ENCODE measurements around the gene MYMK.
A peak's percentile ranks its signal among the peaks of the same experiment; 100 is the strongest.

MYMK gene

DNA sequence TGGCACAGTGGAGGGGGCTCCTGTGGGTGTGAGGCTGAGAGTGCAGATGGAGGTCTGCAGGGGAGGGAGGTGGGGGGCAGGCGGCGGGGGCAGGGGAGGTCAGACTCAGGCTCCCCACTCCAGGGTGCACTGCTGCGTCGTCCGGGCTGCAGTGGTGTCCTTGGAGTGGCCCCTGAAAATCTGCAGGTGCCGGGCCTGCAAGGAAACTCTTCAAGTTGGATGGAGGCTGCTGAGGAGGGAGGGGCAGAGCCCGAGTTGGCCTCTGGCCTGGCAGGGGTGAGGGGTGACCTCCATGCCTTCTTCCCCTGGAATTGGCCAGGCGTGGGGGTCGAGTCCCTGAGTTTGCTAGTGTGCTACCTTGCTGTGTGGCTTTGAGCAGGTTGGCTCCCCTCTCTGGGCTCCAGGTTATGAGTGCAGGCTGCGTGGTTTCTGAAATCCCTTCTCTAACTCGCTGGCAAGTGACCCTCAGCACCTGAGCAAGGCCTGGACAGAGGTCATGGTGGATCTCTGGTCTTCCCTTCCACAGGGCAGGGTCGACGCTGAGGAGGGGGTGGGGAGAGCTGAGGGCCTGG, 10.6 kb upstream of the MYMK start:
- Mint-ChIP-seq H3K4me1 (peaks cover 61% of the 10 kb centered on the region), H3K27ac (no peak overlapping the region), H3K9me3 (no peaks in the 10 kb centered on the region), H3K27me3 (ENCODE audit: low read depth, poor library complexity) (peaks cover 3% of the 10 kb centered on the region), H3K36me3 (ENCODE audit: low read depth) (no peaks in the 10 kb centered on the region), H3K4me3 (peak overlapping the region; percentile 34)
- no peak for DNase-seq
- TF ChIP-seq CTCF (IDR thresholded peaks at IDR 0.05): no peak

DNA sequence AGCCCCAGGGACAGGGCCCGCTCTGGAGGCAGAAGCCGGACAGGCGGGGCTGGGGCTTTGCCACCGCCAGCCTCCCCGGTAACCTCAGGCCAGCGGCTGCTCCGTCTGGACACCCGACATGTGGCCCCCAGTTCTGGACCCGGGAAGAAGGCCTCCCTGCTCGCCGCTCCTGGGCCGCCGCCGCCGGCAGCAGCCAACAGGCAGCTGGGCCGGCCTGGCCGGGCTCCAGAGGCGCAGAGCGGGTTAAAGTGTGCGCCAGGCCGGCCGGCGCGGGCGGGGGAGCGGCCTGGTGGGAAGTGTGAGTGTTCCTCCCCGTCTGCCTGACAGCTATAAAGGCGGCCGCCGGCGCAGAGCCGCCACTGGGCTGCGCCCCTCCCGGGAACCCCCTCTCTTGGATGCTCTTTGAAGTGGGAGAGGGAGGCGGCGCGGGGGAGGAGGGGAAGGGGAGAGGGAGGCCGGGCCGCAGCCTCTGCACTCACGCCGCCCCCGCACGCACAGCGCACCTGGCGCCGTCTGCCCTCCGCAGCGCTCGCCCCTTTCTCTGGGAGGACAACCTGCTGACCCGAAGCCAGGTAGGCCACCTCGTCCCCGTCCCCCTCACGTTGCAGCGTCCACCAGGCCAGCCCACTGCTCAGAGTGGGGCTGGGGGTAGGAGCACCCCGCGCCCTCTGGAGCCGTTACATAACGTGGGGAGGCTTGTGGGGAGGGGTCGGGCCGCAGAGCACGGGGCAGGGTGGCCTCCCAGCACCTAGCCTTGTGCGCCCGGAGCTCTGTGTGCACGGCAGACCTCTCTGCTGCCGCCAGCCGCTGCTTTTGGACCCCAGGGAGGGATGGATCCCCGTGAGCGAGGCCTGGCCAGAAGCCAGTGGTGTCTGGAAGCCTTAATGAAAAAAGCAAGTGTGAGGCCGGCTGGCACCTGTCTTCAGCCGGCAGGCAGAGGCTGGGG, 9.9 kb upstream of the MYMK start, which contains the start of gene ADAMTSL2:
Gene ADAMTSL2, plus strand, starts transcription at position 359 of the 946 bp plus-strand sequence. CDS start 2,009 bp downstream, outside the sequence.
- peaks cover 57% of the 10 kb centered on the region for H3K4me1 Mint-ChIP-seq
- peaks cover 6% of the 10 kb centered on the region for H3K27me3 Mint-ChIP-seq (ENCODE audit: low read depth, poor library complexity)
- no peak for TF ChIP-seq CTCF (IDR thresholded peaks at IDR 0.05)
- peak within 1 kb of the TSS; percentile 25 for H3K27ac Mint-ChIP-seq
- peak; percentile 84 for DNase-seq
- H3K36me3 Mint-ChIP-seq (ENCODE audit: low read depth): no peaks in the 10 kb centered on the region
- peak within 1 kb of the TSS; percentile 66 for H3K4me3 Mint-ChIP-seq
- H3K9me3 Mint-ChIP-seq: no peaks in the 10 kb centered on the region

DNA sequence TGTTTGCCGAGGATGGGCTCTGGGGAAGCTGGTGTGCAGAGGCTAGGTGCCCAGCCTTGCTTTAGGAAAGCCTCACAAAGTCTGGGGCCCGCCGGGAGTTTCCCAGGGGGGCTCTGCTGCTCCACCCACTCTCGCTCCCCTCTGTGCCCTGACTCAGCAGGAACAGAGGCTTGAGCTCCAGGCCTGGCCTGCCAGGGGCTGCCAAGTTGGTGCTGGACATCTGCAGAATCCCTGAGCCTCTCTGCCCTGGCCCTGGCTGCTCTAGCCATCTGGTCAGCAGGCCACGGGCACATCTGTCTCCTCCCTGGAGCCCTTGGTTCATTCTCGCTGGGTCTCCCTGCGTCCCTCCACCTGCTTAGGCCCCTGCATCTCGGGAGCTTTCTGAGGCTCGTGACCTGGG, 9.1 kb upstream of the MYMK start:
- H3K27me3 Mint-ChIP-seq (ENCODE audit: low read depth, poor library complexity): peaks cover 6% of the 10 kb centered on the region
- no peaks in the 10 kb centered on the region for H3K9me3 Mint-ChIP-seq
- peak overlapping the region; percentile 25 for H3K27ac Mint-ChIP-seq
- H3K4me3 Mint-ChIP-seq: peak overlapping the region; percentile 48
- peaks cover 57% of the 10 kb centered on the region for H3K4me1 Mint-ChIP-seq
- H3K36me3 Mint-ChIP-seq (ENCODE audit: low read depth): no peaks in the 10 kb centered on the region
- DNase-seq: no peak
- no peak for TF ChIP-seq CTCF (IDR thresholded peaks at IDR 0.05)

DNA sequence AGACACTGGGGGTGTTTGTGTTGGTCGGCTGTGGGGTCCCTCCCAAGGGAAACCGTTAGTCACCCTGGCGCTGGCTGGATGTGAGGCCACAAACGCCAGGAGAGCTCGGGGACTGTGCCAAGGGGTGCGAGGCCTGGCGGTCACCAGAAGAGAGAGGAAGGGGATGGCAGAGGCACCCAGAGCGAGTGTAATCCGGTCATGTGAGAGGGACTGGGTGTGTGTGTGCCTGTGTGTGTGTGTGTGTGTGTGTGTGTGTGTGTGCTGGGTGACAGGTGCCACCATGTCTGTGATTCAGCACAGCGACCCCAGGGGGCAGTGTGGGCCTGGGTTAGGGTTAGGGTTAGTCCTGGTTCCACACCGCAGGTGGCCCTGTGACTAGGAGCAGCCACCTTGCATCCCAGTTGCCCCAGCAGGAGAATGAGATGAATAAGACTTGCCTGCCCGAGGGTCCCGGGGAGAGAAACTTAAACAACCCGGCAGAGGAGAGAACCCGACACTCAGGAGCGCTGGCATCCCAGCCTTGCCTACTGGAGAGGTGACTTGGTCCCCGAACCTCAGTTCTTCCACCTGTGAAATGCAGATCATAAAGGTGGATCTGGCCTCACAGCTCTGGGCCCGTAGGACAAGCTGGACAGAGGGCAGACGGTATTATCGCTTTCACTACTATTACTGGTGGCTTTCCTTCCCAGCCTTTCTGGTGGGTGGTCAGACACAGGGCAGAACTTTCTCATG, 8.3 kb upstream of the MYMK start:
- peak; percentile 82 for DNase-seq
- Mint-ChIP-seq H3K36me3 (ENCODE audit: low read depth) (no peaks in the 10 kb centered on the region), H3K9me3 (no peaks in the 10 kb centered on the region), H3K27me3 (ENCODE audit: low read depth, poor library complexity) (peaks cover 6% of the 10 kb centered on the region), H3K27ac (no peak overlapping the region), H3K4me3 (peak overlapping the region; percentile 66), H3K4me1 (peaks cover 61% of the 10 kb centered on the region)
- TF ChIP-seq CTCF (IDR thresholded peaks at IDR 0.05): peak; percentile 31

GRCh38 chr9:133531293-133531692, 6.5 kb upstream of the MYMK start:
- Mint-ChIP-seq H3K27ac (no peak overlapping the region), H3K9me3 (no peaks in the 10 kb centered on the region), H3K4me1 (peaks cover 75% of the 10 kb centered on the region), H3K4me3 (no peak overlapping the region), H3K27me3 (ENCODE audit: low read depth, poor library complexity) (peaks cover 6% of the 10 kb centered on the region), H3K36me3 (ENCODE audit: low read depth) (no peaks in the 10 kb centered on the region)
- no peak for DNase-seq
- no peak for TF ChIP-seq CTCF (IDR thresholded peaks at IDR 0.05)

All from nephron progenitor cell (in vitro differentiated cells).